ENCODE measurements around the gene VEGFC.

The VEGFC gene

DNA sequence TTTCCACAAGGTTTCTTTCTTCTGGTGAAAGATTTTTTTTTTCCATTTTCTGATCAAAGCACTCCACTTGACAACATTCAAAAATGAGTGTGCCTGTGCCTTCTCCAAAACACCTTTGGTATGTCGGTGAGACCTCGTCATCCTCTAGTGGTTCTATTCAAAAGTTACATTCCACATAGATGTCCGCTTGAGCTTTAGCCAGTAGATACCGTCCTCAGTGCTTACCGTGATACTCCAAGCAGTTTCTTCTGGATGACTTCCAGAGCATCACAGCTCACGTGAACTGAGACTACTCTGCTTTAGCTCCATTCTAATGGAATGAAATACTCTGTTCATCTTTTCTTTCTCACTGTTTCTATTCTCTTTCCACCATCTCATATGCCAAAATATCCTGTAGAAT, 38.2 kb upstream of the VEGFC start:
- Histone ChIP-seq H3K27ac (ENCODE audit: poor library complexity, severe bottlenecking) (no peak overlapping the region), H3K9me3 (ENCODE audit: severe bottlenecking) (no peaks in the 10 kb centered on the region), H3K4me1 (ENCODE audit: insufficient read depth, poor library complexity, severe bottlenecking) (no peaks in the 10 kb centered on the region), H3K36me3 (ENCODE audit: low read depth) (no peaks in the 10 kb centered on the region), H3K4me3 (ENCODE audit: severe bottlenecking) (no peak overlapping the region), H3K27me3 (ENCODE audit: insufficient read depth, poor library complexity, severe bottlenecking) (no peaks in the 10 kb centered on the region)
- TF ChIP-seq, protein P1, sequence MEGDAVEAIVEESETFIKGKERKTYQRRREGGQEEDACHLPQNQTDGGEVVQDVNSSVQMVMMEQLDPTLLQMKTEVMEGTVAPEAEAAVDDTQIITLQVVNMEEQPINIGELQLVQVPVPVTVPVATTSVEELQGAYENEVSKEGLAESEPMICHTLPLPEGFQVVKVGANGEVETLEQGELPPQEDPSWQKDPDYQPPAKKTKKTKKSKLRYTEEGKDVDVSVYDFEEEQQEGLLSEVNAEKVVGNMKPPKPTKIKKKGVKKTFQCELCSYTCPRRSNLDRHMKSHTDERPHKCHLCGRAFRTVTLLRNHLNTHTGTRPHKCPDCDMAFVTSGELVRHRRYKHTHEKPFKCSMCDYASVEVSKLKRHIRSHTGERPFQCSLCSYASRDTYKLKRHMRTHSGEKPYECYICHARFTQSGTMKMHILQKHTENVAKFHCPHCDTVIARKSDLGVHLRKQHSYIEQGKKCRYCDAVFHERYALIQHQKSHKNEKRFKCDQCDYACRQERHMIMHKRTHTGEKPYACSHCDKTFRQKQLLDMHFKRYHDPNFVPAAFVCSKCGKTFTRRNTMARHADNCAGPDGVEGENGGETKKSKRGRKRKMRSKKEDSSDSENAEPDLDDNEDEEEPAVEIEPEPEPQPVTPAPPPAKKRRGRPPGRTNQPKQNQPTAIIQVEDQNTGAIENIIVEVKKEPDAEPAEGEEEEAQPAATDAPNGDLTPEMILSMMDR (IDR thresholded peaks at IDR 0.05; ENCODE audit: poor library complexity, severe bottlenecking) = no peak
- ATAC-seq (ENCODE audit: low read depth) (no peak), DNase-seq (ENCODE audit: low spot score) (no peak)

DNA sequence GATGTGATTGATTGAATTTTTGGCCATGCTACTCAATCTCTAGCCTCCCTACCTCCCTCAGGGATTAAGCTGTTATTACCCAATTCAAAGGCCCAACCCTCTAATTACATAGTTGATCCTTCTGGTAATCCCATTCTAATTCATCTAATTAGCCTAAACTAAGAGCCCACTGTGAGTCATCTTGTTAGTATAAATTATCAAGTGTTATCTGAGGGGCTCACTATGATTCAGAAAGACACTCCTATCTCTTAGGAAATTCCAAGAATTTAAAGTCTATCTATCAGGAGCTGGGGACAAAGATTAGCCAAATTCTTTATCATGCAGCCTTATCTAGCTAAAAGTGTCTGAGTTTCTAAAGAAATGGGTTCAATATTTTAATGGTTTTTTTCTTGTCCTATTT, 32.9 kb upstream of the VEGFC start:
- no peak overlapping the region for H3K27ac ChIP-seq (ENCODE audit: poor library complexity, severe bottlenecking)
- H3K4me3 ChIP-seq (ENCODE audit: severe bottlenecking) = no peak overlapping the region
- TF ChIP-seq, protein P1 (IDR thresholded peaks at IDR 0.05; ENCODE audit: poor library complexity, severe bottlenecking) = no peak
- no peaks in the 10 kb centered on the region for H3K27me3 ChIP-seq (ENCODE audit: insufficient read depth, poor library complexity, severe bottlenecking)
- ATAC-seq (ENCODE audit: low read depth) = no peak
- no peaks in the 10 kb centered on the region for H3K36me3 ChIP-seq (ENCODE audit: low read depth)
- no peaks in the 10 kb centered on the region for H3K9me3 ChIP-seq (ENCODE audit: severe bottlenecking)
- H3K4me1 ChIP-seq (ENCODE audit: insufficient read depth, poor library complexity, severe bottlenecking) = no peaks in the 10 kb centered on the region
- no peak for DNase-seq (ENCODE audit: low spot score)

DNA sequence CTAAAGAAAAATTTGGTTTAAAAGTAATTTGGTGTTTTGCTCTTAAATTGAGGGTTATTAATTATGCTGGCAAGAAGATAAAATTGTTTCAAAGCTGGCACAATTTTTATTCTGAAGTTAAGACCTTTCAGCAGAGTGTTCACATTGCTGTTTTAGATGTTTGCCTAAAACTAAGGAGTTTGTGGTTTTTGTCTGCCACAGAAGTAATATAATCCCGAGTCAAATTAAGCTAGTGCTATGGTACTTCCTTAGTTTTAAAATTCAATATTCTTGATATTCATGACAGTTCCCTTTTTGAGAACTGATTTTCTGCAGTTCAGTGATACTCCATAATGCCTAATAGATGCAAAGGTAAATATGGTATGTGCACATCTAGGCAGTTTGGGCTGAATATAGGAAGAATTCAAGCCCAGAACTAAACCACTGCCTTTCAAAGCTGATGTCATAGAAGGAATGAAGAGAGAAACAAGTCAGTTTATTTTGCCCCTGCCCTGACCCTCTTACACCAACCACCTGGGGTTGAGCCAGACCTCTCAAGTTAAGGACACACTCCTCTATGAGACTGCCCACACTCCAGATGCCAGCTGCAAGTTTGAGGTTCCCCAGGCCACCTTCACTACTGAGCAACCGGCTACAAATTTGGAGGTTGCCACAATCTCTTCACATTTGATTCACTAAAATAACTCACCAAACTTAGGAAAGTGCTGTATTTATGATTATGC, 32.1 kb upstream of the VEGFC start:
- H3K27me3 ChIP-seq (ENCODE audit: insufficient read depth, poor library complexity, severe bottlenecking) = no peaks in the 10 kb centered on the region
- TF ChIP-seq, protein P1 (IDR thresholded peaks at IDR 0.05; ENCODE audit: poor library complexity, severe bottlenecking) = no peak
- DNase-seq (ENCODE audit: low spot score) (no peak), ATAC-seq (ENCODE audit: low read depth) (no peak)
- no peaks in the 10 kb centered on the region for H3K9me3 ChIP-seq (ENCODE audit: severe bottlenecking)
- H3K36me3 ChIP-seq (ENCODE audit: low read depth) = no peaks in the 10 kb centered on the region
- H3K27ac ChIP-seq (ENCODE audit: poor library complexity, severe bottlenecking) = no peak overlapping the region
- H3K4me1 ChIP-seq (ENCODE audit: insufficient read depth, poor library complexity, severe bottlenecking) = no peaks in the 10 kb centered on the region
- H3K4me3 ChIP-seq (ENCODE audit: severe bottlenecking) = no peak overlapping the region

DNA sequence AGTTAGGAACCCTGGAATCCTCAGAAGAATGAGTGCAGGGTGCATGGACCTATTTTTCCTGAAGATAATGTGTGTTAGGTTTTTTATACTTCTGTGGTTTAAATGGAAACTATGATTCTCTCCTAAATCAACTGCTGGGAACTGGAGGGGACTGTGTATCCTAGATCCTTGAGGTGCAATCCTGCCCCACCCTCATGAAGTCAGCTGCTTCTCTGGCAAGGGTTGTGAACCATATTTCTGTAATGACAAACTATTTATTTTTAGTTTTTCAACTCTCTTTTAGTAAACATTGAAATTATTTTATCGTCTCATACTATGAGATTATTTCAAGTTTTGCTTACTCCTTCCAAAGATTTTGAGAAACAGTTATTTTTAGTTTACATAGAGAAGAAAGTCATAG, 25.8 kb upstream of the VEGFC start:
- Histone ChIP-seq H3K9me3 (ENCODE audit: severe bottlenecking) (no peaks in the 10 kb centered on the region), H3K4me1 (ENCODE audit: insufficient read depth, poor library complexity, severe bottlenecking) (peaks cover 11% of the 10 kb centered on the region), H3K36me3 (ENCODE audit: low read depth) (no peaks in the 10 kb centered on the region), H3K27ac (ENCODE audit: poor library complexity, severe bottlenecking) (no peak overlapping the region), H3K27me3 (ENCODE audit: insufficient read depth, poor library complexity, severe bottlenecking) (no peaks in the 10 kb centered on the region), H3K4me3 (ENCODE audit: severe bottlenecking) (no peak overlapping the region)
- ATAC-seq (ENCODE audit: low read depth) (no peak), DNase-seq (ENCODE audit: low spot score) (no peak)
- TF ChIP-seq, protein P1 (IDR thresholded peaks at IDR 0.05; ENCODE audit: poor library complexity, severe bottlenecking) = no peak

DNA sequence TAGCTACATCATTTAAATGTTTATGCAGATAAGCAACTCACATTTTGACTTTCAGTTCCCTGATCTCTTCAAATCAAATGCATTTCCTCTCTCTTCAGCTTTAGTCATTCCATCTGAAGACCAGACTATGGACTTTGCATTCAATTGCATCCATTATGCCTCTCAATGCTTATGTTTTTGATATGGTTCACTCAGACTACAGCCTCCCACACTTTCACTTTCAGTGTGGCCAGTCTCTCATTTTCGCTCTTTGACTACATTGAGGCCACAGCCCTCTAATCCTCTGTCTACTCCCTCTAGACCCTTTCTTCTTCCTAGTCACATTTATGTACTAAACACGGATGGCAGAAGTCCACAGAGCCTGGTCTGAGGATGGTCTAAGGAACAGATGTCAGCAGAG, 24.5 kb upstream of the VEGFC start:
- Histone ChIP-seq H3K4me3 (ENCODE audit: severe bottlenecking) (no peak overlapping the region), H3K27me3 (ENCODE audit: insufficient read depth, poor library complexity, severe bottlenecking) (no peaks in the 10 kb centered on the region), H3K9me3 (ENCODE audit: severe bottlenecking) (no peaks in the 10 kb centered on the region), H3K27ac (ENCODE audit: poor library complexity, severe bottlenecking) (no peak overlapping the region), H3K4me1 (ENCODE audit: insufficient read depth, poor library complexity, severe bottlenecking) (peaks cover 11% of the 10 kb centered on the region), H3K36me3 (ENCODE audit: low read depth) (no peaks in the 10 kb centered on the region)
- no peak for ATAC-seq (ENCODE audit: low read depth)
- TF ChIP-seq, protein P1 (IDR thresholded peaks at IDR 0.05; ENCODE audit: poor library complexity, severe bottlenecking) = no peak
- DNase-seq (ENCODE audit: low spot score) = no peak

All from RWPE2 (cell line).